Esophagus muscularis mucosa (tissue), 4 donors: ENCODE measurements around the gene HDDC2. TPM values are rescaled to one million over a fixed set of nuclear protein-coding genes. Genes with fewer than 3 reads are reported as not detected.
"Not testable (repeated sequence)": the region's sequence is repeated elsewhere in the genome, so short reads cannot be mapped to it uniquely, and the experiment has no call there.

ENCODE experiments used
- DNase-seq: peaks from one replicate; pipeline ENCODE4 v3.0.0-alpha.2; 2017; ENCODE audit errors: extremely low spot score
- H3K27ac ChIP-seq, 4 donors: fragments of 200-600 bp; sonication (generic); replicated peaks in 1 of 4; 1 replicate in 3 of 4; 2 replicates in 1 of 4; pipeline ENCODE4 v1.5.1; 2016 to 2019; ENCODE audit warnings: mild to moderate bottlenecking in 1 of 4
- H3K27me3 ChIP-seq, 4 donors: fragments of 200-600 bp; sonication (generic); one replicate each; pipeline versions ENCODE4 v1.5.1 to v1.6.0; 2016 to 2019
- H3K36me3 ChIP-seq, 4 donors: fragments of 200-600 bp; sonication (generic); one replicate each; pipeline ENCODE4 v1.5.1; 2016 to 2019
- H3K4me1 ChIP-seq, 4 donors: fragments of 200-600 bp; sonication (generic); one replicate each; pipeline ENCODE4 v1.5.1; 2016 to 2019
- H3K4me3 ChIP-seq, 4 donors: fragments of 200-600 bp; sonication (generic); 1 replicate in 2 of 4; 2 replicates in 2 of 4; pipeline ENCODE4 v1.5.1; 2016 to 2019; ENCODE audit warnings: mild to moderate bottlenecking in 4 of 4, moderate library complexity in 1 of 4
- H3K9me3 ChIP-seq, 4 donors: fragments of 200-600 bp; sonication (generic); 1 replicate in 3 of 4; 2 replicates in 1 of 4; pipeline ENCODE4 v1.5.1; 2016 to 2019
- CTCF ChIP-seq, 3 experiments: fragments of 200-600 bp in 2 of 3; fragments of 450-650 bp in 1 of 3; sonication (generic) in 2 of 3; IDR thresholded peaks; one replicate each; pipeline ENCODE4 v1.5.1; 2017 to 2019; ENCODE audit warnings: antibody characterized with exemption in 3 of 3, mild to moderate bottlenecking in 2 of 3, moderate library complexity in 1 of 3
- EP300 ChIP-seq: sonication (generic); formaldehyde crosslinking; IDR thresholded peaks from one replicate; pipeline ENCODE4 v1.6.1; 2017; ENCODE audit warnings: antibody characterized with exemption
- POLR2A ChIP-seq: fragments of 450-650 bp; IDR thresholded peaks from one replicate; pipeline ENCODE4 v1.6.1; 2017; ENCODE audit warnings: antibody characterized with exemption, moderate library complexity, mild to moderate bottlenecking, low read depth
- POLR2AphosphoS5 ChIP-seq, 2 donors: sonication (generic); formaldehyde crosslinking; IDR thresholded peaks; one replicate each; pipeline ENCODE4 v1.6.1; 2017; ENCODE audit warnings: antibody characterized with exemption in 2 of 2
- WGBS: methylation state at CpG from one replicate; pipeline ENCODE4 v1.1.5; 2018; 5-methylcytosine and 5-hydroxymethylcytosine counted together
- intact Hi-C: fragments of 100-400 bp; cut with DNase I; formaldehyde crosslinking; loops from one replicate; pipeline ENCODE4 v1.15.1; 2023
- total RNA-seq, 4 donors: library from RNA; depleted of rRNA; stranded (reverse); fragments of >200 nt; gene quantifications; one replicate each; pipeline versions ENCODE4 v1.1.0 to v1.2.1, GENCODE V29; 2016

The HDDC2 gene
- total RNA-seq, 4 donors from 2014 or later, result 29.6 to 47.7 (median 38.4) TPM

- intact Hi-C loops, result no loop called here
- Histone ChIP-seq H3K4me3 (no peak overlapping the region), H3K9me3 (peaks cover 0 to 16% (median 0%) of the 10 kb centered on the region in 4 donors), H3K4me1 (no peaks in the 10 kb centered on the region), H3K27ac (no peak overlapping the region), H3K27me3 (no peaks in the 10 kb centered on the region), H3K36me3 (peaks cover 5 to 49% (median 31%) of the 10 kb centered on the region in 4 donors)
- TF ChIP-seq POLR2A (no peak), CTCF (IDR thresholded peaks at IDR 0.05) (no peak), EP300 (no peak), POLR2AphosphoS5 (IDR thresholded peaks at IDR 0.05) (no peak)
- DNase-seq, result no peak
- WGBS, result 100% methylated on average over 1 of the region's 1 CpG
Measured at GRCh38 chr6:125285353-125285752, 16.4 kb downstream of the HDDC2 start.

- WGBS, result 100% methylated on average over 3 of the region's 3 CpGs
- intact Hi-C loops, H3K27me3 ChIP-seq, H3K4me1 ChIP-seq, DNase-seq, H3K4me3 ChIP-seq, H3K27ac ChIP-seq: not testable (repeated sequence)
- Histone ChIP-seq H3K36me3 (peaks cover 5 to 41% (median 23%) of the 10 kb centered on the region in 4 donors), H3K9me3 (peaks cover 0 to 16% (median 0%) of the 10 kb centered on the region in 4 donors)
Measured at GRCh38 chr6:125282470-125282869, 19.3 kb downstream of the HDDC2 start.

- intact Hi-C loops, H3K4me1 ChIP-seq, H3K27me3 ChIP-seq, DNase-seq, H3K27ac ChIP-seq, H3K4me3 ChIP-seq: not testable (repeated sequence)
- H3K9me3 ChIP-seq, result peaks cover 0 to 11% (median 0%) of the 10 kb centered on the region in 4 donors
- 80% methylated on average over 9 of the region's 11 CpGs for WGBS
- peaks cover 14 to 45% (median 28%) of the 10 kb centered on the region in 4 donors for H3K36me3 ChIP-seq
Measured at GRCh38 chr6:125280370-125281035, 21.3 kb downstream of the HDDC2 start.

- Histone ChIP-seq H3K36me3 (peaks cover 19 to 39% (median 25%) of the 10 kb centered on the region in 4 donors), H3K4me1 (no peaks in the 10 kb centered on the region), H3K27me3 (no peaks in the 10 kb centered on the region), H3K9me3 (peaks cover 0 to 11% (median 0%) of the 10 kb centered on the region in 4 donors), H3K27ac (no peak overlapping the region), H3K4me3 (no peak overlapping the region)
- 98% methylated on average over 6 of the region's 7 CpGs for WGBS
- no peak for DNase-seq
- intact Hi-C loops, result no loop called here
- no peak for TF ChIP-seq POLR2AphosphoS5 (IDR thresholded peaks at IDR 0.05)
Measured at GRCh38 chr6:125279961-125280360, 21.8 kb downstream of the HDDC2 start.

GRCh38 chr6:125277838-125278237, 23.9 kb downstream of the HDDC2 start:
- no peak overlapping the region for H3K4me3 ChIP-seq
- 100% methylated on average over 1 of the region's 1 CpG for WGBS
- DNase-seq, result no peak
- no peak overlapping the region for H3K27ac ChIP-seq
- TF ChIP-seq CTCF (IDR thresholded peaks at IDR 0.05), result no peak
- intact Hi-C loops, result no loop called here
- no peaks in the 10 kb centered on the region for H3K27me3 ChIP-seq
- H3K36me3 ChIP-seq, result peaks cover 22 to 41% (median 35%) of the 10 kb centered on the region in 4 donors
- peaks cover 0 to 8% (median 0%) of the 10 kb centered on the region in 4 donors for H3K9me3 ChIP-seq
- H3K4me1 ChIP-seq, result no peaks in the 10 kb centered on the region

- Histone ChIP-seq H3K9me3 (peaks cover 0 to 4% (median 0%) of the 10 kb centered on the region in 4 donors), H3K27ac (no peak overlapping the region), H3K4me1 (no peaks in the 10 kb centered on the region), H3K4me3 (no peak overlapping the region), H3K36me3 (peaks cover 22 to 57% (median 40%) of the 10 kb centered on the region in 4 donors), H3K27me3 (no peaks in the 10 kb centered on the region)
- WGBS, result 96% methylated on average over 3 of the region's 3 CpGs
- DNase-seq, result no peak
- no peak for TF ChIP-seq CTCF (IDR thresholded peaks at IDR 0.05)
- no peak for TF ChIP-seq POLR2AphosphoS5 (IDR thresholded peaks at IDR 0.05)
- no peak for TF ChIP-seq POLR2A
- no peak for TF ChIP-seq EP300
- intact Hi-C loops, result no loop called here
Measured at GRCh38 chr6:125275779-125276178, 26.0 kb downstream of the HDDC2 start.
